DOHH2 (cell line): Measurements from ENCODE around the gene GATD1.

Experiments
- CTCF ChIP-seq: fragments of 200-600 bp; sonication (generic); IDR thresholded peaks from one replicate; pipeline ENCODE4 v1.5.1; 2014; ENCODE audit warnings: antibody characterized with exemption, mild to moderate bottlenecking, low read depth, low read length; ENCODE audit not compliant: poor library complexity, severe bottlenecking
- EZH2phosphoT487 ChIP-seq: fragments of 200-600 bp; sonication (generic); IDR thresholded peaks from 2 replicates; pipeline ENCODE4 v1.6.1; 2017; ENCODE audit warnings: borderline replicate concordance, mild to moderate bottlenecking, antibody characterized with exemption, low read length, moderate library complexity, mixed read lengths

- TF ChIP-seq CTCF (no peak), EZH2phosphoT487 (no peak)
Observed at GRCh38 chr11:728901-729491, 48.3 kb downstream of the GATD1 start.
